ENCODE data around the gene FYTTD1.

Gene FYTTD1

DNA sequence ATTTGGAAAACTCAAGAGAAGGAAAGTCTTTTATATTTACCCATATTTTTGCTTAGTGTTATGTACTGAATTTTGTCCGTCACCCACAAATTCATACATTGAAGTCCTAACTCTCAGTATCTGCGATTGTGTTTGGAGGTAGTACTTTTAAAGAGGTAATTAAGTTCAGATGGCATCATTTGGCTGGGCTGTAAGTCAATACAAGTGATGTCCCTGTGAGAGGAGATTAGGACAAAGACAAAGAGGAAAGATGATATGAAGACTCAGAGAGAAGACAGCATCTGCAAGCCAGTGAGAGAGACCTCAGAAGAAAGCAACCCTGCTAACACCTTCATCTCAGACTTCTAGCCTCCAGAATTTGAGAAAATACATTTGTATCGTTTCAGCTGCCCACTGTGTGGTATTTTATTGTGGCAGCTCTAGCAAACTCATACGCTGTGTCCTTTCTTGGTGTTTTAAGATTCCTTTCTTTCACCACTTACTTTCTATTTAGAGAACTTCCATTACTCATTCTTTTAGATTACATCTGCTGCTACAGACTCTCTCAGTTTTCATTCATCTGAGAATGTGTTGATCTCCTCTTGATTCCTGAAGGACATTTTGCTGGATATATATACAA lies 58.4 kb downstream of the FYTTD1 start:
- Histone ChIP-seq H3K9ac (ENCODE audit: low read length in 2 of 2) (peak overlapping the region in 1 of 2 donors; percentile 45), H3K27ac (ENCODE audit: low read length) (peak overlapping the region; percentile 26), H3K9me3 (ENCODE audit: control insufficient read depth in 2 of 2, low read length in 2 of 2) (no peaks in the 10 kb centered on the region), H3K27me3 (ENCODE audit: control insufficient read depth in 1 of 2, insufficient read depth in 2 of 2, low read length in 2 of 2) (no peaks in the 10 kb centered on the region), H3K36me3 (ENCODE audit: control insufficient read depth in 2 of 2, insufficient read depth in 2 of 2, low read length in 2 of 2) (no peaks in the 10 kb centered on the region), H3K4me3 (ENCODE audit: low read length in 2 of 2) (no peak overlapping the region), H3K4me1 (ENCODE audit: control insufficient read depth, insufficient read depth, low read length) (peaks cover 5% of the 10 kb centered on the region)

- H3K9me3 ChIP-seq (ENCODE audit: control insufficient read depth in 2 of 2, low read length in 2 of 2), result no peaks in the 10 kb centered on the region
- H3K27ac ChIP-seq (ENCODE audit: low read length), result peak overlapping the region; percentile 26
- H3K27me3 ChIP-seq (ENCODE audit: control insufficient read depth in 1 of 2, insufficient read depth in 2 of 2, low read length in 2 of 2), result no peaks in the 10 kb centered on the region
- H3K9ac ChIP-seq (ENCODE audit: low read length in 2 of 2), result no peak overlapping the region
- H3K36me3 ChIP-seq (ENCODE audit: control insufficient read depth in 2 of 2, insufficient read depth in 2 of 2, low read length in 2 of 2), result no peaks in the 10 kb centered on the region
- H3K4me3 ChIP-seq (ENCODE audit: low read length in 2 of 2), result no peak overlapping the region
- H3K4me1 ChIP-seq (ENCODE audit: control insufficient read depth, insufficient read depth, low read length), result peaks cover 5% of the 10 kb centered on the region
Observed at GRCh38 chr3:197809356-197810020, 59.8 kb downstream of the FYTTD1 start.

DNA sequence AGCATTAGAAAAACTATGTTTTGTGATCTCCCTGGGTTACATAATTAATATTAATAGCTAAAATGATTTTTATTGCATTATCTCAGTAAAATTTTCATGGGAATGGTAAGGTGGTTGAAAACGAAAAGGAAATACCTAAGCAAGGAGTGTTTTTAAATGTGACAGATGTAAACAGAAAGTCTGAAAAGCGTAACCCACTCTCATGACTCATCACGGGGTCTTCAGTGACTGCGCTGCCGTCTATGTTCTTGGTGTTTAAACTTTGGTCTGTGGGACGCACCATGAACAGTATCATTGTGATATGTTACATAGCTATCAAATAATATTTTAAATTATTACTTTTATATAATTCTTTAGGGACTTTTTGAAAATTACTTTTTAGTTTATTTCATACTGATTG lies 61.2 kb downstream of the FYTTD1 start:
- no peaks in the 10 kb centered on the region for H3K36me3 ChIP-seq (ENCODE audit: control insufficient read depth in 2 of 2, insufficient read depth in 2 of 2, low read length in 2 of 2)
- H3K4me1 ChIP-seq (ENCODE audit: control insufficient read depth, insufficient read depth, low read length), result peaks cover 5% of the 10 kb centered on the region
- no peaks in the 10 kb centered on the region for H3K27me3 ChIP-seq (ENCODE audit: control insufficient read depth in 1 of 2, insufficient read depth in 2 of 2, low read length in 2 of 2)
- H3K9me3 ChIP-seq (ENCODE audit: control insufficient read depth in 2 of 2, low read length in 2 of 2), result no peaks in the 10 kb centered on the region
- no peak overlapping the region for H3K4me3 ChIP-seq (ENCODE audit: low read length in 2 of 2)
- no peak overlapping the region for H3K27ac ChIP-seq (ENCODE audit: low read length)
- H3K9ac ChIP-seq (ENCODE audit: low read length in 2 of 2), result no peak overlapping the region

- H3K27ac ChIP-seq (ENCODE audit: low read length), result no peak overlapping the region
- no peaks in the 10 kb centered on the region for H3K36me3 ChIP-seq (ENCODE audit: control insufficient read depth in 2 of 2, insufficient read depth in 2 of 2, low read length in 2 of 2)
- no peaks in the 10 kb centered on the region for H3K9me3 ChIP-seq (ENCODE audit: control insufficient read depth in 2 of 2, low read length in 2 of 2)
- H3K4me1 ChIP-seq (ENCODE audit: control insufficient read depth, insufficient read depth, low read length), result peaks cover 5% of the 10 kb centered on the region
- H3K9ac ChIP-seq (ENCODE audit: low read length in 2 of 2), result no peak overlapping the region
- no peak overlapping the region for H3K4me3 ChIP-seq (ENCODE audit: low read length in 2 of 2)
- no peaks in the 10 kb centered on the region for H3K27me3 ChIP-seq (ENCODE audit: control insufficient read depth in 1 of 2, insufficient read depth in 2 of 2, low read length in 2 of 2)
Observed at GRCh38 chr3:197811343-197811742, 61.7 kb downstream of the FYTTD1 start.

GRCh38 chr3:197814372-197814771 lies 64.7 kb downstream of the FYTTD1 start:
- no peaks in the 10 kb centered on the region for H3K9me3 ChIP-seq (ENCODE audit: control insufficient read depth in 2 of 2, low read length in 2 of 2)
- H3K27ac ChIP-seq (ENCODE audit: low read length), result no peak overlapping the region
- H3K9ac ChIP-seq (ENCODE audit: low read length in 2 of 2), result no peak overlapping the region
- H3K4me1 ChIP-seq (ENCODE audit: control insufficient read depth, insufficient read depth, low read length), result no peaks in the 10 kb centered on the region
- no peaks in the 10 kb centered on the region for H3K27me3 ChIP-seq (ENCODE audit: control insufficient read depth in 1 of 2, insufficient read depth in 2 of 2, low read length in 2 of 2)
- no peak overlapping the region for H3K4me3 ChIP-seq (ENCODE audit: low read length in 2 of 2)
- H3K36me3 ChIP-seq (ENCODE audit: control insufficient read depth in 2 of 2, insufficient read depth in 2 of 2, low read length in 2 of 2), result no peaks in the 10 kb centered on the region

- H3K9ac ChIP-seq (ENCODE audit: low read length in 2 of 2), result no peak overlapping the region
- peaks cover 2% of the 10 kb centered on the region for H3K4me1 ChIP-seq (ENCODE audit: control insufficient read depth, insufficient read depth, low read length)
- peaks cover 6 to 12% of the 10 kb centered on the region in 2 donors for H3K36me3 ChIP-seq (ENCODE audit: control insufficient read depth in 2 of 2, insufficient read depth in 2 of 2, low read length in 2 of 2)
- H3K9me3 ChIP-seq (ENCODE audit: control insufficient read depth in 2 of 2, low read length in 2 of 2), result no peaks in the 10 kb centered on the region
- no peak overlapping the region for H3K27ac ChIP-seq (ENCODE audit: low read length)
- H3K27me3 ChIP-seq (ENCODE audit: control insufficient read depth in 1 of 2, insufficient read depth in 2 of 2, low read length in 2 of 2), result no peaks in the 10 kb centered on the region
- no peak overlapping the region for H3K4me3 ChIP-seq (ENCODE audit: low read length in 2 of 2)
Observed at GRCh38 chr3:197820550-197821335, 71.1 kb downstream of the FYTTD1 start.

DNA sequence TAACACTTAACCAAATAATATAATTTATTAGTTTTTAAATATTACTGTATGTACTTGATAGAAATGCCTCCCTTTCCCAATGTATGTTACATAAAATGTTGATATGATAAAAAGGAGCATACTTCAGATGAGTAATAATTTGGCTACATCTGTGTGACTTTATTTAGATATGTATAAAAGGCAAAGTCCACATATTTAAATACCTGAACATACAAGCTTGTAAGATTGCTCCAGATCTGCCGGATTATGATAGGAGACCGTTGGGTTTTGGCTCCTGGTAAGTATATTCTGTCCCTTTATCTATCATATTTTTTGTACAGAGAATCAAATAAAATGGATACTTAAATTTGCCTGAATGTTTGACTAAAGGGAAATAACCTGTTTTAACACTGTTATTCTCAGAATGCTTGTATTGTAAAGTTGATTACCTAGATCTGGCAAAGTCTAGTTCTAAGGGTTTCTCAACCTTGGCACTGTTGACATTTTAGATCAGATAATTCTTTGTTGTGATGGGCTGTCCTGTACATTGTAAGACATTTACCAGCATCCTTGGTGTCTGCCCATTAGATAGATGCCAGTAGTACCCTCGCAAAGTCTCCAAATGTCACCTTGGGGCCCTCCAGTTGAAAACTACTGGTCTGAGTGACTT lies 79.8 kb downstream of the FYTTD1 start:
- Histone ChIP-seq H3K36me3 (ENCODE audit: control insufficient read depth in 2 of 2, insufficient read depth in 2 of 2, low read length in 2 of 2) (peaks cover 34 to 35% of the 10 kb centered on the region in 2 donors), H3K9me3 (ENCODE audit: control insufficient read depth in 2 of 2, low read length in 2 of 2) (no peaks in the 10 kb centered on the region), H3K27ac (ENCODE audit: low read length) (no peak overlapping the region), H3K27me3 (ENCODE audit: control insufficient read depth in 1 of 2, insufficient read depth in 2 of 2, low read length in 2 of 2) (no peaks in the 10 kb centered on the region), H3K9ac (ENCODE audit: low read length in 2 of 2) (no peak overlapping the region), H3K4me1 (ENCODE audit: control insufficient read depth, insufficient read depth, low read length) (no peaks in the 10 kb centered on the region), H3K4me3 (ENCODE audit: low read length in 2 of 2) (no peak overlapping the region)

DNA sequence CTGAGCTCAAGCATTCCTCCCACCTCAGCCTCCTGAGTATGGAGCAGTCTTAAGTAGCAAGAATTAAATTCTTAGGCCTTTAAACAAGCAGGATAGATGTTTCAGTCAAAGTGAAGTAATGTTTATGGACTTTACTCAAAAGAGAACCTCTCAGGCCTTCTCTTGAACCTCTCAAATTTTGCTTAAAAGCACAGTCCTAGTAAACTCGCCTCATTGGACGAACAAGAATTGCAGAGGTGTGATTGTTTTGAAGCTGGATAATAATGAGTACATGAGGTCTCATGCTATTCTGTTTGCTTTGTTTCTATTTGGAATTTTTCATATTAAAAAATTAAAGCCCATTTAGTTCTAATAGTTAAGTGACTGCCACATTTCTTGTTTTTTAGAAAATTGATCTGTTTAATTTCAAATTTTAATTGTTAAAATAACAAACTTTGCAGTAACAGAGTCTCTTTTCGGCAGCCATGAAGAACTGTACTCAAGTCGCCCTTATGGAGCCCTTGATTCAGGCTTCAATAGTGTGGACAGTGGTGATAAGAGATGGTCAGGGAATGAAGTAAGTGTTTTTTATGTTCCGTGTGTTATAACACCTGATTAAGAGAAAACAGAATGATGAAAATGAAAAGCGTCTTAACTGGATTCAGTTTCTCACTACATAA lies 80.8 kb downstream of the FYTTD1 start:
- Histone ChIP-seq H3K27ac (ENCODE audit: low read length) (no peak overlapping the region), H3K9me3 (ENCODE audit: control insufficient read depth in 2 of 2, low read length in 2 of 2) (no peaks in the 10 kb centered on the region), H3K4me3 (ENCODE audit: low read length in 2 of 2) (no peak overlapping the region), H3K4me1 (ENCODE audit: control insufficient read depth, insufficient read depth, low read length) (no peaks in the 10 kb centered on the region), H3K9ac (ENCODE audit: low read length in 2 of 2) (no peak overlapping the region), H3K27me3 (ENCODE audit: control insufficient read depth in 1 of 2, insufficient read depth in 2 of 2, low read length in 2 of 2) (no peaks in the 10 kb centered on the region), H3K36me3 (ENCODE audit: control insufficient read depth in 2 of 2, insufficient read depth in 2 of 2, low read length in 2 of 2) (peaks cover 35 to 37% of the 10 kb centered on the region in 2 donors)

DNA sequence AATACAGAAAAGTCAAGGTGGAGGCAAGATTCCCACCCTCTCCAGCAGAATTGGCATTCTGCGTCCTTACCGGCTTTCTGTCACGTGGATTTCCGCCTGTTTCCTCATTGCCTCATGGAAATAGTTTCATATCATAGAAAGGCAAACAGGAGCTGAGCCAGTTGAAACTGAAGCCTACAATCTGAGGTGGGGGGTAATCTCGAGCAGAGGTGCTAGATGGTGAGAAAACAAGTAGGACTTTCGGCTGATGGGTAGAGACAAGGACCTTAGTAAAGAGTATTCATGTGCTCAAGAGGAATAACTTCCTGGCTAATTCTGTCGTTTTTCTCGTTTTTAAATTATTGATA lies 81.3 kb downstream of the FYTTD1 start:
- H3K9ac ChIP-seq (ENCODE audit: low read length in 2 of 2), result no peak overlapping the region
- H3K27me3 ChIP-seq (ENCODE audit: control insufficient read depth in 1 of 2, insufficient read depth in 2 of 2, low read length in 2 of 2), result no peaks in the 10 kb centered on the region
- no peak overlapping the region for H3K27ac ChIP-seq (ENCODE audit: low read length)
- no peaks in the 10 kb centered on the region for H3K4me1 ChIP-seq (ENCODE audit: control insufficient read depth, insufficient read depth, low read length)
- peaks cover 36 to 41% of the 10 kb centered on the region in 2 donors for H3K36me3 ChIP-seq (ENCODE audit: control insufficient read depth in 2 of 2, insufficient read depth in 2 of 2, low read length in 2 of 2)
- no peaks in the 10 kb centered on the region for H3K9me3 ChIP-seq (ENCODE audit: control insufficient read depth in 2 of 2, low read length in 2 of 2)
- H3K4me3 ChIP-seq (ENCODE audit: low read length in 2 of 2), result no peak overlapping the region

- no peaks in the 10 kb centered on the region for H3K9me3 ChIP-seq (ENCODE audit: control insufficient read depth in 2 of 2, low read length in 2 of 2)
- H3K36me3 ChIP-seq (ENCODE audit: control insufficient read depth in 2 of 2, insufficient read depth in 2 of 2, low read length in 2 of 2), result peaks cover 31 to 32% of the 10 kb centered on the region in 2 donors
- no peaks in the 10 kb centered on the region for H3K27me3 ChIP-seq (ENCODE audit: control insufficient read depth in 1 of 2, insufficient read depth in 2 of 2, low read length in 2 of 2)
- H3K27ac ChIP-seq (ENCODE audit: low read length), result no peak overlapping the region
- no peak overlapping the region for H3K9ac ChIP-seq (ENCODE audit: low read length in 2 of 2)
- no peak overlapping the region for H3K4me3 ChIP-seq (ENCODE audit: low read length in 2 of 2)
- H3K4me1 ChIP-seq (ENCODE audit: control insufficient read depth, insufficient read depth, low read length), result no peaks in the 10 kb centered on the region
Observed at GRCh38 chr3:197833930-197834715, 84.4 kb downstream of the FYTTD1 start.

Data from stomach smooth muscle (tissue), 2 donors.